Renal cortex interstitium (tissue), 11 donors: ENCODE results near the gene SLC9A9. TPM values are rescaled to one million over a fixed set of nuclear protein-coding genes. Genes with fewer than 3 reads are reported as not detected.
A peak's percentile ranks its signal among the peaks of the same experiment; 100 is the strongest.
"Not testable (repeated sequence)": the region's sequence is repeated elsewhere in the genome, so short reads cannot be mapped to it uniquely, and the experiment has no call there.

ENCODE experiments used
- DNase-seq, 11 donors: peaks; one replicate each; pipeline ENCODE4 v3.0.0-alpha.2; 2013; ENCODE audit warnings: low read depth in 9 of 11, low spot score in 4 of 11; ENCODE audit errors: extremely low read depth in 1 of 11
- polyA plus RNA-seq, 3 donors: library from polyadenylated mRNA; unstranded; fragments of 120-200 nt; gene quantifications; one replicate each; pipeline ENCODE4 v1.2.1, GENCODE V29; 2013; ENCODE audit not compliant: insufficient read length in 3 of 3

SLC9A9 gene
- polyA plus RNA-seq, 3 donors = 4.7 to 6.0 (median 5.6) TPM

GRCh38 chr3:143727391-143727790, 120.9 kb downstream of the SLC9A9 start:
- no peak for DNase-seq

GRCh38 chr3:143726727-143727126, 121.5 kb downstream of the SLC9A9 start:
- DNase-seq = no peak

- no peak for DNase-seq
Observed at GRCh38 chr3:143720381-143720780, 127.9 kb downstream of the SLC9A9 start.

GRCh38 chr3:143718463-143718862, 129.8 kb downstream of the SLC9A9 start:
- no peak for DNase-seq

DNA sequence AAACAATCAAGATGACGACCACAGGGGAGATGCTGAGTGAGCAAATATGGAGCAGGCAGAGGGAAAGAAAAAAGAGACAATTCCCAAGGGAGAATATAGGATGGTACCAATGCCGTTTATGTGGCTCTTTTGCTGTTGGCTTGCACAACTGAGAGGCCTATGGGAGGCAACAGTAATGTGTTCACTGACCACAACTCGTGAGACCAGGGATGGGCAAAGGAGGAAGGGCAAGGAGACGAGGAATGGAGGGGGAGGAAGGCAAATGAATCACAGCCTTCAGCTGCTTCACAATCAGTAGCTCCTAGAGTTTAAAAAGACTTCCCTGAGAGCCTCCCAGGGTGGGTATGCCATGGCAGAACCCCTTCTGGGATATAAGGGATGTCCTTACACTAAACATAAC, 131.5 kb downstream of the SLC9A9 start:
- DNase-seq = no peak

DNA sequence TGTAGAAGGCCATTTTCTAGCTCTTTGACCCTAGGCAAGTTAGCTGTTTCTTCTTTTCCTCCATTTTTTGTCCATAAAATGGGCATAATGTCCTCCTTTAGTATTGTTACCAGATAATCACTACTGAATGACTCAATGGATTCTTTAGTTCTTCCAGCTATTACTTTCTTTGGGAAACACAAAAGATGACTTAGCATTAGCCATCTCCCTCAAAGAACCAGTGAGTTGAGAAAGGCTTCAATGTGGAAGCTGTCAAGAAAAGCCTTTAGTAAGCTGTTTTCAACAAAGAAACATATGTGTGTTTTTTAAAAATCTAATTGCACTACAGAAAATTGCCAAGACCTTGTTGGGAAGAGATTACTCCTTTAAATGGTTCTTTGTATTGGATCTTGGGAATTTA, 135.7 kb downstream of the SLC9A9 start:
- no peak for DNase-seq

GRCh38 chr3:143707848-143708247, 140.4 kb downstream of the SLC9A9 start:
- DNase-seq = peak in 2 of 11 donors; percentile 3 to 5

GRCh38 chr3:143700431-143700975, 147.8 kb downstream of the SLC9A9 start:
- DNase-seq = no peak

DNA sequence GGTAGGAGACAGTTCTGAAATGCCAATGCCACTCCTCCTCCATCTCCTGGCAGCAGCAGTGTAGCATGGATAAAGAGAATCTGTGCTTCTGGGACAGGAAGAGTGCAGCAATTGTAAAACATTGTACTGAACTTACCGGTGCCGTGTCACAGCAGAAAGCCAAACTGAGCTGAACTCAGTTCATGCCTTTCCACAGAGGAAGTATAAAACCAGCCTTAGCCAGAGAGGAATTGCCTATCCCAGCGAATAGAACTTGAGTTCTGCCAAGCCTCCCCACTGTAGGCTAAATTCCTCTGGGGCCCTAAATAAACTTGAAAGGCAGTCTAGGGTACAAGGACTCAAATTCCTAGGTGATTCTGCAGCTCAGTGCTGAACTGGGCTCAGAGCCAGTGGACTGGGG, 148.8 kb downstream of the SLC9A9 start:
- no peak for DNase-seq

DNA sequence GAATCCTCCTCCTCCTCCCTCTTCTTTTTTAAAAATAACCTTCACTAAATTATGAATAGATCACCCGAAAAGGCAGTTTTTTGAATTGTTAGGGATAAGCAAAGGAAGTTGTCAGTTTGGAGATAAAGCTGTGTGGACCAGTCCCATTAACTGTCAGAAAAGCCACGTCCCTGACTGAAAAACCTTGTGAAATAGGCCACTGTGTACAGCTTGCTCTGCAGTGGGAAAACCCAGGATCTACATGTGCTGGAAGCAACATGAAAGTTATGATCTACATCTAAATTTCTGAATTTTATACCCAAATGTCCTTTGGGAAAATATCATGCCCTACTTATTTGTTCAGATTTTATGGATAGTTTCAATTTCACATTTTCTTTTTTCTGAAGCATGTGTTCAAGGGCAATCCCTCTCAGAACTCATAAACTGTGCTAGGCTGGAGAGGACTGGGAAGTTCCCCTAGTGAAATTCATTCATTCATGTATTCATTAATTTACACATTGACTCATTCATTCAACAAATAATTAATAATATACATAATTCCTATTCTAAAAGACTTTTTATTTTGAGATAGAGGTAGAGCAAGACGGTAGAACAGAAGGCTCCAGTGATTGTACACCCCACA, 149.5 kb downstream of the SLC9A9 start:
- DNase-seq = no peak

DNA sequence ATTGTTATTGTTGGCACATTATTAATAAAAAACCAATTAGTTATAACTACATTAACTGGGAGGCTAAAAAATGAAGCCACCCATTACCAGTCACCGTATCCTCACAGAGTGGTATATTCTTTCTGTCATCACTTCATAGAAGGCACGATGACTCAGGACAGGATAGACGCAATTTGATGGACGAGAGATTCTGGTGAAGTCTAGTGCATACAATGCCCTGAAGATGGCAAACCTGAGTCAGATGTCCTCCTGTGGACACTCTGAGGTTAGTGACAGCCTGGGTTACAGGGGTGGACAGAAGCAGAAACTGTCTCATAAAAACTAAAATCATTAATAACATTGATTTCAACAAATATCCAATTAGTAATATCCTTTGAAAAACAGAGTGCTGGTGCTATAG, 150.3 kb downstream of the SLC9A9 start:
- no peak for DNase-seq

DNA sequence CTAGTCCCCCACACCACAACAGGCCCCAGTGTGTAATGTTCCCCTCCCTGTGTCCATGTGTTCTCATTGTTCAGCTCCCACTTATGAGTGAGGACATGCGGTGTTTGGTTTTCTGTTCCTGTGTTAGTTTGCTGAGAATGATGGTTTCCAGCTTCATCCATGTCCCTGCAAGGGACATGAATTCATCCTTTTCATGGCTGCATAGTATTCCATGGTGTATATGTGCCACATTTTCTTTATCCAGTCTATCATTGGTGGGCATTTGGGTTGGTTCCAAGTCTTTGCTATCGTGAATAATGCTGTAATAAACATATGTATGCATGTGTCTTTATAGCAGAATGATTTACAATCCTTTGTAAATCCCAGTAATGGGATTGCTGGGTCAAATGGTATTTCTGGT, 152.9 kb downstream of the SLC9A9 start:
- not testable (repeated sequence) for DNase-seq

- no peak for DNase-seq
Observed at GRCh38 chr3:143693506-143693905, 154.8 kb downstream of the SLC9A9 start.

- DNase-seq = no peak
Observed at GRCh38 chr3:143686638-143687197, 161.6 kb downstream of the SLC9A9 start.

DNA sequence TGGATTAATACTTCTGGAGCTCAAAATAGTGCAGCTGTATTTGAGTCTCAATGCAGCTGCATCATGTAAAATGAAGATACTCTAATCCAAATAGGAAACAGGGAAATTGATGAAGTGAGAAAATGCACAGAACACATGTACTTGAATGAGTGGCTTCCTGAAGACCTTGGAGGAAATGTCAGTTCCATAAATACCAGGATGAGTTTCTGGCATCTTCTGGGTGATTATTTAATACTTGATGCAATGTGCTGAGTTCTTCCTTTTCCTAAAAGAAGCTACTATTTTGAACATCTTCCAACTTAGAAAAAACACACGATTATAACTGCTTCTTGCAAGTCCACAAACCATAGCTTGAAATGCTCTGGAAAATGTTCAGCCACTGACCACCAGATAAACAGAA, 162.8 kb downstream of the SLC9A9 start:
- DNase-seq = no peak

- DNase-seq = peak in 2 of 11 donors; percentile 9 to 35
Observed at GRCh38 chr3:143677430-143677829, 170.8 kb downstream of the SLC9A9 start.

DNA sequence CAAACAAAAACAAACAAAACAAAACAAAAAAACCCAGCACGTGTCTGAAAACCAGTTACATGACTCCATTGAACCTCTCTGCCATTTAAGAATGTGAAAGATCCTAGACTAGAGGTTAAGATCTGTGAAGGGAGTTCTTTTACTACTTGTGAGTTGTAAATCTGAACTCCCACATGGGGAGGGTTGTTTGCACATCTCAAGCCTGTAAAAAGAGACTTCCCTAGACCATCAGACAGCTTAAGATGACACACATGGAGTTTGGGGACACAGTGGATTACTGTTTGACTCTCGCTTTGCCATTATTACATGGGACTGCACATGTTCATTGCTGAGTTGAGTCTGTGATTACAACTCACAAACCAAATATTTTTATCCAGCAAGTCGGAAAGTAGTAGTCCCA, 171.5 kb downstream of the SLC9A9 start:
- peak in 5 of 11 donors; percentile 16 to 22 (median 18) for DNase-seq

DNA sequence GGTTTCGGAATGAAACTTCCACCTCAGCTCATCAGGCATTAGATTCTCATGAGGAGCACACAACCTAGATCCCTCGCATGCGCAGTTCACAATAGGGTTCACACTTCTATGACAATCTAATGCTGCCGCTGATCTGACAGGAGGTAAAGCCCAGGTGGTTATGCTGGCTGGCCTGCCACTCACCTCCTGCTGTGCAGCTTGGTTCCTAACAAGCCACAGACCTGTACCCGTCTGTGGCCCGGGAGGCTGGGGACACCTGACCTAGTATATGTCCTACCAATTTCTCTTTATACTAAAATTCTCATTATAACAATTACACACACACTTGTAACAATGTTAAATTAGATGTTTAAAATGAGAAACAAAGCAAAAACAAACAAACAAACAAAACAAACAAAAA, 172.2 kb downstream of the SLC9A9 start:
- no peak for DNase-seq

- DNase-seq = peak; percentile 42 to 72 (median 63)
Observed at GRCh38 chr3:143674100-143674968, 173.9 kb downstream of the SLC9A9 start.
